HG03175 (cell line): ENCODE results near the gene HS3ST5.

Source experiments
- ATAC-seq: cut with Tn5 transposase; IDR thresholded peaks from one replicate; pipeline ENCODE4 v1.9.1; 2021; ENCODE audit warnings: mild to moderate bottlenecking, moderate library complexity; ENCODE audit not compliant: unreplicated experiment

Gene HS3ST5

DNA sequence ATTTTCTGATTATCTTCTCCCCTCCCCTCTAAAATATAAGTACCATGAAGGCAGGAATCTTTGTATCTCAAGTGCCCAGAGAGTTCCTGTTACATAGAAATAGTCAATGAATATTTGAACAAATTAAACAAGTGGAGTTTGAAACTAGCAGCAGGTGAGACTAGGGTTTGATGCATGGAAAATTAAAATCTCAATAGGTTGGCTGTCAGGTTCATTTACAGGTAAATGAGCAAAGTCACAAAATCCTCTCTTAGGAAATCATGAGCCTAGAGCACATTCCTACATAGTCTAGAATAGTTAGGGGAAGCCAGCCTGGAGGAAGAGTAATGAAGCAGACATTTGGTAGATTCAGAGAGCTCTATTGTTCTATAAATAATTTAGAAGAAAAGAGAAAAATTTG, 140.4 kb downstream of the HS3ST5 start:
- no peak for ATAC-seq

DNA sequence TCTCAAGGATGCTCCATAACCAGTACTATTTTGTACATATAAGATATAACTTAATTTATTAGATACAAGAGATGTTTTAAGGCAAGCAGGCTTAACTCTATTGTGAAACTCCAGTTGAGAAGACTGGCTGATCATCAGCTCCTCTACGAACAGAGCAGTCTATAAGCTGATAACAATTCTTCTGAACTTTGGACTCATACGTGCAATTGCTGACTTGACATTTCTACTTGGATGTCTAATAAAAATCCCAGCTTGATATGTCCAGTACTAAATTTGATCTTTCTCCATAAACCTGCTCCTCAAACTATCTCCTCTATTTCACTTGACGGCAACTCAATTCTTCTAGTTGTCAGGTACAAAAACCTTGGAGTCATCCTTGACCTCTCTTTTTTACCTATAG, 141.9 kb downstream of the HS3ST5 start:
- ATAC-seq: no peak

DNA sequence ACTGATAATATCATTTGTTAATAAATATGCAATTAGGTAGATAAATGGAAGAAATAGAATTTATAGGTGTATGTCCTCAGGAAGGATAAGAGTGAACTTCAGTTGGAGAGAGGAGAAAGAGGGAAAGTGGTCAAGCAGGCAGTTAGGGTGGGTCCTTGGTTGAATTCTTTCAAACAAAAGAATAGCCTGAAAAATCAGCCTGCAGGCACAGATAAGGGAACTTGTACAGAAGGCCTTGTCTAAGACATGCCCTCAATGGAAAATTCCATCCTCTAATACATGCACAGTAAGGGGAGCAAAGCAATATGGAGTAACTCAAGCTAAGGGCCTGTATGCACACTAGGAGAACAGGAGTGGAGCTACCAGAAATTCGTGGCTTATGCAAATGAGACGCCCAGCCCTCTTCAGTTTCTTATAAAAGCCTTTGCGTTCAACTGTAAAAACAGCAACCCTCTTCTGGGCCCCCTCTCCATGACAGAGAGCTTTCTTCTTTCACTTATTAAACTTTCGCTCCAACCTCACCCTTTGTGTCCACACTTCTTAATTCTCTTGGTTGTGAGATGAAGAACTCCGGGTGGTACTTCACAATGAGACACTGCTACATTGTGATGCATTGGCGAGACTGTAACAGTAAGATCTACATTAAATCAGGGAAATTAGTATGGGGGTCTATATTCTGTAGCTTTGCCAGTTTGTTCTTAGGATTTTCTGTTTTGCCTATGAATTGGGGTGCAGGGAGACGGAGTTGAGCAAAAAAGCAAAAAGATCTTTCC, 147.0 kb downstream of the HS3ST5 start:
- no peak for ATAC-seq

DNA sequence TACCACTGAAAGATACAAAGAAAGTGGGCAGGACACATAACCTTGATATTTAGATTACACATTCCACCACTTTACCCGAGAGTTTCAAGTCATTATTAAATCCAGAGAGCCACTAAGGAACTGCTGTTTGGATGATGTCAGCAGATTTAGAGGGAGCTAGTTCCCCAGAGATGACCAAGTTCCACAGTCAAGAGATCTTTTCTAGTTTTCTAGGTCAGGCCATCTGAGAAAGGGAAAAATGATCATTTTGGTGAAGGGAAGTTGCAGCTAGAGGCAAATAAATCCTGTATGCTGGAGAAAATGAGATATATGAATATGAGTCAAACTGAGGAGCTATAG, 147.8 kb downstream of the HS3ST5 start:
- ATAC-seq: no peak

DNA sequence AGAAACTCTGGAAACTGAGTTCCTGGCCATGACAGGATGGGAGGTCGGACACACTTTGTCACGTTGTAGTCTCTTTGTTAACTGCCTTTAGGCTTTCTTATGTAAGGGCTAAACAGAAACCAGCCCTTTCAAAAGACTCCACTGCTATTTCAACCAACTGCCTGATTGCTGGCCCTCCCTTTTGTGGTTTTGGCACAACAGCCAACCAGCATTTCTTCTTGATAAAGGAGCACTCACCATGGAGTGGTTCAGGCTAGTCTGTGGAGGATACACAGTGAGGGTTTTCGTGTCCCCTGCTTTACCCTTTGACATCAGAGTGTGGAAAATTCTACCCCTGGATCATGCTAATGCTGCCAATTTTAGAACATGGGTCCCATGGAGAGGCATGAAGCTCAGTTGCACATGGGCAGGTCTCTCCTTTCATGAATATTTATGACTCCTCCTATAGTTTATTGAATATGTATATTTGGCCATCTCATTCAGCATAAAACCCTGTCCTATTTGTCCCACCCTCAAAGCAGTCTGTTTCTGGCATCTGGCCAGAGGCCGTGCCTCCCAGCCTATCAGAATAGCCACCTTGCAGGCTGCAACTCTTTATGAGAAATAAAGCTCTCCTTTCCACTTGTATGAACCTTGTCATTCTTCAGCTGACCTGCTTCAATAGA, 148.3 kb downstream of the HS3ST5 start:
- ATAC-seq: no peak

DNA sequence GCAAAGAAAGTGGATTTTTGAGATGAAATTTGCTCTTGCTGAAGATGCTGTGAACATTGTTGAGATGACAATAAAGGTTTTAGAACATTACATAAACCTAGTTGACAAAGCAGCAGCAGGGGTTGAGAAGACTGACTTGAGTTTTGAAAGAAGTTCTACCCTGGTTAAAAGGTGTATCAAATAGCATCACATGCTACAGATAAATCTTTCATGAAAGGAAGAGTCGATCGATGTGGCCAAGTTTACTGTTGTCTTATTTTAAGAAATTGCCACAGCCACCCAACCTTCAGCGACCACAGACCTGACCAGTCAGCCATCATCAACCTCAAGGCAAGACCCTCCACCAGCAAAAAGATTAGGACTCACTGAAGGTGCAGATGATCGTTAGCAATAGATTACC, 155.3 kb downstream of the HS3ST5 start:
- no peak for ATAC-seq

DNA sequence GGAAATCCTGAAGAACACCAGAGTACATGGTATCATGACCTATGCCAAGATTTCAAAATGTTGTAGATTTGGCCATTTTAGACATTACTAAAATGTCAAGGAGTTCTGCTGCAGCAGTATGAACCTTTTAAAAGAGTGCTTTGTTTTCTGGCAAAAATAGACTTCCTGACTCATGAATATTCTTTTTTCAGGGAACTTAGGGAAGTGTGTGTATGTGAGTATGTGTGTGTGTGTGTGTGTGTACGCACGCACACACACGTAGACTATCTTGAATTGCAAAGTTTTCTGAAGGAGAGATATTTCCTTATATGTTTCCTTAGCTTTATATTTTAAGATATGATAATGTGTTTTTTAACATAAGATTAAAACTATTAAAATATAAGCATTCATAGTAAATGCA, 161.2 kb downstream of the HS3ST5 start:
- no peak for ATAC-seq

DNA sequence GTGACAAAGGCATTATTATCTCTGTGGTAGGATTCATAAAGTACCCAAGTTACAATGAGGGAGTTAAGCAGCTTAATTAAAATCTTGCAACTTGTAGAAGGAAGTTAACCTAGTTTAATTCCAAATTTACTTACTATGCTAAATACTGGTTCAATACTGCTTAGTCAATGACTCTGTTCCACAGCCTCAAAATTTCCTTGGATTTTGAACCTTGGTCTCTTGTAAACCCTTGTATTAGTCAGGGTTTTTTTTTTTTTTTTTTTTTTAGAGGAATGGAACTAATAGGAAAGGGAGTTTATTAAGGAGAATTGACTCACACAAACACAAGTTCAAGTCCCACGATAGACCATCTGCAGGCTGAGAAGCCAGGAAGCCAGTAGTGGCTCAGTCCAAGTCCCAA, 163.4 kb downstream of the HS3ST5 start:
- no peak for ATAC-seq

DNA sequence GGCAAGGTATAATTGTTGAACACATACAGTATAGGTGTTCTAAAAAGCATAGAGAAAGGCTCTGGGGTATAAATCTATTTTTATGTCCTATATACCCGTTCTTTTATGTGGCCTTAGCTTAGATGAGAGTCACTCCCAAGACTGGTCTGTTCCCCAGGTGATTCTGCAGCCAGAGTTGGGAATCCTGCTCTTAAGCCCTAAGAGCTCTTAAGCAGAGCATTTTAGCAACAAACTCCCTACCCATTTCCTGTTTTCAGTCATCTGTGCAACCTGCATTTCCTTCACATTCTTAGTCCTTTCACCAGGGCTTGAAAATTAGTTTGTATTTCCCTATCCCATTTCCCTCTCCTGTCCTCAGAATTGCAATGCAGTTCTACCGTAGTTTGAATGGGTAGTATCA, 166.1 kb downstream of the HS3ST5 start:
- no peak for ATAC-seq

DNA sequence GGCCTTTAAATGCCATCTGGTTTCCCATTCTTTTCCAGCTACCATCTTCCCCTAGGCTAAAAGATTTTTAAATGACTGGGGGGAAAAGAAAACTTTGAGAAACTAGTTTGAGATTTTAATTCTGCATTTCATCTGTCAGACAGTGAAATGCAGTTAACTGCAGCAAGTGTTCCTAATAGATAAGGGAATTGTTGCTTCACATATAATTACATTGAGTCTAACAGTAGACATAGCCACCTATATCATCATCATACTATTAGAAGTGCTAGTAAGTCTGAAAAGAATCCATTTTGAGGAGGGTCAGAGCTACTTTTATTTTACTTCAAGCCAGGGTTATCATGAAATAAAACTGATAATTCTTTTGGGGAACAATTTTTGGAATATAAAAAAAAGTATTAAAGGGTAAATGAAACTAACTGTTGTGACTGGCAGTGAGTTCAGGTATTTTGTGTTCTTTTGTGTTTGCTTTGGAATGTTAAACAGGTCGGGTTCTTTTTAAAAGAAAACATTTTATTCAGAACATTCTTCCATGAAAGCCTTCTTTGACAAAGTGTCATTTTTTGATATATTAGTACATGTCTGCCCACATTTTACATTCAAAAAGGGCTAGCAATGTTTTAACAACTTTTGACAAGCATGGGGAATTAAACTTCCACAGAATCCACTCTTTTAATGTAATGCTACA, 170.1 kb downstream of the HS3ST5 start:
- ATAC-seq: no peak

DNA sequence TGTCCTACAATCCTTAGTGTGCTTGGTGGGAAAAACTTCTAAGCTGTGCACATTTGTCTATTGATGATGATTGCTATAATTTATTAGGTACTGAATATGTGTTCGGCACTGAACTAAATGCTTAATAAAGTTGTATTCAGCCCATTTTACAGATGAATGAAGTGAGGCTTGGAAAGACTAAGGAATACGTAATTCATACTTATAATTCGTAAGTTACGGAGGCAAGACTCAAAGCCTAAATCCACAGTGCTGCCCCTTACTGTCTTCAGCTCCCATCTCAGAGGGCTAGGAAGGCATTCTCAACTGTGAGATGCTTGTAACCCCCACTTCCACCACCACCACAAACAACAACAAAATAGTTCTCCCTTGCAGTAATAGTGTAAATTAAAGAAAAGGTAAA, 171.3 kb downstream of the HS3ST5 start:
- no peak for ATAC-seq

DNA sequence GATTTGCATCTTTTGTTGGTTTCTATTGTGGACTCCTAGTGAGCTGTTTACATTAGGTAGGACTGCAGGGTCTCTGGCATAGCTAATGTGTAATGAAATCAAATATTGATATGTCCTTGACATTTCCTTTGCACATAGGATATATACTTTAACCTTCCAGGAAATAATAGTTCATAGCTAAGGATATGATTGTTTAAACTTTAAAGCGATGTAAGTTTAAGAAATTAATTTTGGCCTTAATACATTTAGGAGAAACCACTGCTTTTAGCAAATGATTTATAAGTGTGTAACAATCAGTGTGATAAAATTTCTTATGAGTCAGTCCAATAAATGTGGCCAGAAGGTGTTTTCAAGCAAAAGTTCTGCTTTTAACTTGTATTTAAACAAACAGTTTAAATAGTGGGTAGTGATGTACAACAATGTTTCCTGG, 171.8 kb downstream of the HS3ST5 start:
- ATAC-seq: no peak

DNA sequence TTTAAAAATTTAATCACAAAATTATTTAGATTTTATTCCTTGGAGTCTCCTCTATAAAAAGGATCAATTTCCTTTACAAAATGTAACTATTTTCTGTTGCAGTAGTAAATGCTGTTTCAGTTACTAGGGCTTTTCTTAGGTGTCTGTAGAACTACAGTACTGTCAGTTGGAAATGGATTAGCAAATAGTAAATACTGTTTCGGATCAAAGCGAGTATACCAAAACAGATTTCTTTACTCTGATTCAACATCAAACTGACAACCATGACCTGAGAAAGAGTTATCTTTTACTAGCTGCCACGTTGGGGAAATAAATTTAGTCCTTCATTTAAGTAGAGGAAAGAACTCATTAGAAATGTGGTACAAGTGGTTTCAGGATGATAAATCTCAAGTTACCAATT, 172.5 kb downstream of the HS3ST5 start:
- no peak for ATAC-seq

DNA sequence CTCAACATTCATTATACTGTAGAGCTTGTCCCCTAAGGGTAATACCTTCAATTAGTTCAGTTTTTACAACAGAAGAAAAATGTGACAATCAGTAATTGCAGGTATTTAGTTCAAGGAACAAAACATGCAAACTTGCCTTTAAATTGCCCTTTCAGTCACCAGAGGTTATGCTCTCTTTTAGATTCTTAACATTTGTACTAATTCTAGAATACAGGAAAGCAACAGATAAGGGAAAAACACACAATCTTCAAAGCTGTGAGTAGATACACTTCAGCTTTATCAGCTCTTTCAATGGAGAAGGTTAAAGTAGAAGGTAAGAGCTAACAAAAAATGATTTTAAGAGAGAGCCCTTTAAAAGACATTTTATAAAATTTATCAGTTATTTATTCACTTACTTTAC, 173.1 kb downstream of the HS3ST5 start:
- no peak for ATAC-seq

DNA sequence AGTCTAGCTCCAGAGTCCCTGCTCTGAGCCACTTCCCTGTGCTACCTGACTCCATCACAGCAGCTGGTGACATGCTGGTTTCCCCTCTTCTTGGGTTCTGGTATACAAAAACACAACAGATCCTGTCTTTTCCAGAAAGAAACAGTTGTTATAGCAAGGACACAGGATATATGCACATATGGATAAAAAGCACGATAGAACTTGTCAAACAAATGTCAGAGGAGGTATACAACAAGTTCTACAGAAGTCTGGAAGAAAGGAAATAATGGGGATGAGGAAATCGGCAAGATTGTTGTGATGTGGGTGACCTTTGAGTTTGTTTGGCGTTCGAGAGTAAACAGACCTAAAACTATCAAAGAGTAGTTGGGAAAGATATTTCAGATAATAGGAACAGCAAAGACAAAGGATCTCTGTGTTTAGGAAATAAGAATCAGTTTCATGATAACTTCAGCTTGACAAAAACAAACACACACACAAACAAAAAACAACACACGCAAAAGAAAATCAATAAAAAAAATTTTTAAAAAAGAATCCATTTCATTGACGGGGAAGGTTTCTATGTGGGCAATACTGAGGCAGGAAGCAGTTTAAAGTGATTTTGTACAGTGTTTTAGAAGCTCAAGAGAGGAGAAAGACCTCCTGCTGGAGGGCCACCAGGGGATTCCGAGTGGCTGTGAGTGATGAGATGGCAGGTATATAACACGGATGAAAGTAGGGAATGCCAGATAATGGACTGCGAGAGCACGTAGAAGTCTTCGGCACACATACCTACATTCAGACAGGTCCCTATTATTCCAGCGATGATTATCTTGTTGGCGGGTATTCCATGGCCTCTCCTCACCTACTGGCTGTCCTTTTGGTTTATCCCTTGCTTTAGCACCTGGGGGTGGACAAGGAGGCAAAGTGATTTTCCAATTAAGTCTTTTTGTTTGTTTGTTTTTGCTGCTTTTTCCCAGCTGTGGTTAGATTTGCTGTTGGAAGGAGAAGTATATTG, 174.9 kb downstream of the HS3ST5 start:
- ATAC-seq: no peak

DNA sequence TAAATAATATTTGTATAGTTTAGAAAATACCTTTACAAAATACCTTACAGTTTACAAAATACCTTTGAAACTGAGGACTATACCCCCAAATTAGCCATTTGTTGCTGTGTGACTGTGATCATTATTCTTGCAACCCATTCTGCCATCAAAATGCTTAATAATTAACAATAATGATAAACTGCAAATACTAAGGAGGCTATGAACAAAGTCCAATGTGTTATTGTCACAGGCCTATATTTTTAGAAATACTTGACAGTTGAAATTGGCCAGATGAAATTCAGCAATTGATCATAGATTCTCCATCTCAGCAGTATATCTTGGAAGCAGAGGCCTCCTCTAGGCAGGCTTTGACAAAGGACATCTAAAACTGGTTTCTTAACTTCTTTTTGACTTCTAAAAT, 178.6 kb downstream of the HS3ST5 start:
- no peak for ATAC-seq

DNA sequence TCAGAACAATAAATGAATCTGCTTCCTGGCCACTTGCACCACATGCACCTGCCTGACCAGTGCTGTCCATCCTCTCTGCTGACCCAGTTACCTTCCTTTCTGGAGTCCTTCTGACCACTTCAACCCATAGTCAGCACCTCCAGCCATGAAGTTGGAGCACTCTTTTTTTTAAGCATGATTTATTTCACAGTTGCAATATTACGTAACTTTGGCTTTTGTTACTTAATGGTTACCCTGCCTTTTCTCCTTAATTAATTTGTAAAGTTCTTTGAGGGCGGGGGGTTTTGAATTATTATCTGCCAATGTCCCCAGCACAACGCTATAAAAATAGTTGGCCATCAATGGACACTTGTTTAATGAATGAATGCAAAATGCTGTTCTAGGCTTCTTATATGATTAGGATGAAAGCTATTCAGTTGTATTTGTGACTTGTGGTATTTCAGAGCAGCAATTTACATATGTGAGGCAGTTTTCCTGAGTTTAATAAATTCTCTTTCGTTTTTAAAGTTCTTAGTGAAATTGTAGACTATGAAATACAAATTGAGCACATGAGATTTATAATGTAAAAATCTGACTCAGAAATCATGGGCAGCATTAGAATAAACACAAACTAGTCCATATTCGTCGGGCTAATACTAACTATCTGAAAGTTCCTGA, 180.0 kb downstream of the HS3ST5 start:
- no peak for ATAC-seq

DNA sequence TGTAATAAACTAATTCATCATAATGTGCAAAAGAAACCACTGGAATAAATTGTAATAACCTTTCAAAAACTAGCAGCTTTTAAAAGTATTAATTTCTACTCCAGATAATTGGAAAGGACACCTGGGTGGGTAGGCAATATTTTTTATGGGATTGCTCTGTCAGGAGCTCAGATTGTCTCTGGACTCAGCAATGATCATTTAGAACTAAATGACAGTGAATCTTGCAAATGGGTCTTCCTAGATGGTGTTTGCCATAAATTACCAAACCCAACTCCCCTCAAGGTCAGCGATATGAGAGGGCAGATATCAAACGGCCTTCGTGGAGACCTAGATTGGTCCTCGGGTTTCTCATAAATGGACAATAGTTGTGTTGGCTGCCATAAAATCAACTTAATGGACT, 181.9 kb downstream of the HS3ST5 start:
- ATAC-seq: no peak

DNA sequence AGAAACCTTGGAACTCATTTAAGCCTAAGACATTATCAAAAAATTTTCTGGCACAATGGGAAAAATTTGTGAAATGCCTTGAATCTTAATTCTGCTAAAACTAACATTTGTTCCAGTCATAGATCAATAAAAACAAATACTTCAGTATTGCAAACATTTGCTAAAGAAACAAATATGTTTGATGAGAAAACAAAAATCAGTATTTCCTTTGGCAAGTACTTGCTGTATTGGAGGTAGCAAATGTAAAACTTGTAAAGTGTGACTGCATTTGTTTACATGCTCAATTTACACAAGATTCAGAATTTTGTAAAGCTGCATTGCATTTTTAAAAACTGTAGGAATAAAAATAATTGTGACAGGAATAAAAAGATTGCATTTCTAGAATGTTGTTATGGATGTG, 183.1 kb downstream of the HS3ST5 start:
- ATAC-seq: no peak

DNA sequence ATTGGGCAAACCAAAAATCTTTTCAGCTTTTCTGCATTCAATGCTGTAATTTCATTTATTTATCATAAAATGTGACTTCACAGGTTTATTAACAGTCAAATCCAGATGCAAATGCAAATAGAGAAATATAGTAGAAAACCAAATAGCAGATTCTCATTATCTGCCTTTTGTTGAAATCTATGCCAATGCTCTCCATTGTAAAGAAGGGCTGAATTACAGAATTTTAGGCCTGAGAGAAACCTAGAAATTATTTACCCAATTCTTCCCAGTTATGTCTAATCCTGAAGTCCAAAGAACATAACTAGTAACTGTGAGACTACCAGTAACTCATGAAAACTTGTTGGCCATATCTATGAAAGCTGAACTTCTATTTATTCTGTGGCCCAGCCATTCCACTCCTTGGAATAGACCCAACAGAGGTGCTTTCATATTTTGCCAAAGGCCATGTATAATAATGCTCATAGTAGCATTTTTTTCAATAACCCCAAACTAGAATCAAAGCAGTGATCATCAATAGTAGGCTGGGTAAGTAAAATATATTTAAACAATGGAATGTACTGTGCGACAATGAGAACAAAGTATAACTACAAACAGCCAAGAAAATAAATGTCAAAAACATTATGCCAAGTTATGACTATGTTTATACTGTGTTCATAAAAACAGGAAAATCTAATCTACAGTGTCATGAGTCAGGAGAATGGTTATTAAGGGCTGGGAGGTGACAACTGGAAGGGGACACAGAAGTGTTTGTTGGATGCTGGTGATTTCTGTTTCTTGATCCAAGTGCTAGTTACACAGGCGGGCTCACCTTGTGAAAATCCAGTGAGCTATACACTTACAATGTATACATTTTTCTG, 183.8 kb downstream of the HS3ST5 start:
- ATAC-seq: no peak
